Activated T-helper 2 cell treated with anti-CD3 and anti-CD28 coated beads, Interferon-gamma antibody, Interleukin-2, Interleukin-4, amounts not matched to agents 10 μg/mL and 5 μg/mL and 100 μg/mL, durations not matched to agents 14 hours and 24 hours and 36 hours (primary cell): ENCODE measurements around the gene DENND5B. TPM values are rescaled to one million over a fixed set of nuclear protein-coding genes. Genes with fewer than 3 reads are reported as not detected.

Experiments used
- DNase-seq: peaks from one replicate; pipeline ENCODE4 v3.0.0; 2021; ENCODE audit warnings: low spot score
- H3K27ac Mint-ChIP-seq: one replicate; pipeline ENCODE4 v1.8.0; 2021; ENCODE audit warnings: mixed read lengths
- H3K27me3 Mint-ChIP-seq: one replicate; pipeline ENCODE4 v1.8.0; 2021; ENCODE audit warnings: low read depth, mixed read lengths
- H3K36me3 Mint-ChIP-seq: one replicate; pipeline ENCODE4 v1.8.0; 2021; ENCODE audit warnings: low read depth, mixed read lengths
- H3K4me1 Mint-ChIP-seq: one replicate; pipeline ENCODE4 v1.8.0; 2021; ENCODE audit warnings: low read depth, mixed read lengths
- H3K4me3 Mint-ChIP-seq: one replicate; pipeline ENCODE4 v1.8.0; 2021; ENCODE audit warnings: low read depth, mild to moderate bottlenecking, moderate library complexity, mixed read lengths
- H3K9me3 Mint-ChIP-seq: one replicate; pipeline ENCODE4 v1.8.0; 2021; ENCODE audit warnings: mixed read lengths
- intact Hi-C: fragments of 100-400 bp; cut with micrococcal nuclease; formaldehyde crosslinking; loops from one replicate; pipeline ENCODE4 v1.15.1; 2023
- total RNA-seq: library from RNA; stranded (reverse); gene quantifications from 2 replicates; pipeline ENCODE4 v1.2.3, GENCODE V29; 2022

Gene DENND5B
- total RNA-seq, 1 donor from 2014 or later: 1.2 TPM

DNA sequence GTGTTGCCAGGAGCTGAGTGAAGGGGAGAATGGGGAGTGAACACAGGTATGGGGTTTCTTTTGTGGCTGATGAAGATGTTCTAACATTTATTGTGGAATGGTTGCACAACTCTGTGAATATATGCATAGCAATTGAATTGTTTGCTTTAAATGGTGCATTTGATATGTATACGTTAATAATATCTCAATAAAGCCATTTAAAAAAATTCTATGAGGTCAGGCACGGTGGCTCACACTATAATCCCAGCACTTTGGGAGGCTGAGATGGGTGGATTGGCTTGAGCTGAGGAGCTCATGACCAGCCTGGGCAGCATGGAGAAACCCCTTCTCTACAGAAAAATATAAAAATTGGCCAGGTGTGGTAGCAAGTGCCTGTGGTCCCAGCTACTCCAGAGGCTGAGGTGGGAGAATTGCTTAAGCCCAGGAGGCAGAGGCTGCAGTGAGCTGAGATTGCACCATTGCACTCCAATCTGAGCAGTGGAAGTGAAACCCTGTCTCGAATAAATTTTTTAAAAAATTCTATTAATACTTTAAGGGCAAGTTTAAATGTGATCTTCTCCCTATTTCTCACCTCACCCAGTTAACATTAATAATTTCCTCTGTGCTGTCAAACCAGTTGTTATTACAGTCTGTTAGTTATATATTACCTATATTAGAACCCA, 65.3 kb downstream of the DENND5B start:
- Mint-ChIP-seq H3K4me1 (no peaks in the 10 kb centered on the region), H3K9me3 (no peaks in the 10 kb centered on the region), H3K27ac (no peak overlapping the region), H3K36me3 (no peaks in the 10 kb centered on the region), H3K27me3 (peaks cover 3% of the 10 kb centered on the region), H3K4me3 (no peak overlapping the region)
- intact Hi-C loops: no loop called here
- DNase-seq: no peak

- intact Hi-C loops: no loop called here
- H3K4me3 Mint-ChIP-seq: no peak overlapping the region
- no peaks in the 10 kb centered on the region for H3K9me3 Mint-ChIP-seq
- peaks cover 3% of the 10 kb centered on the region for H3K27me3 Mint-ChIP-seq
- H3K27ac Mint-ChIP-seq: no peak overlapping the region
- DNase-seq: no peak
- no peaks in the 10 kb centered on the region for H3K36me3 Mint-ChIP-seq
- H3K4me1 Mint-ChIP-seq: no peaks in the 10 kb centered on the region
Observed at GRCh38 chr12:31524791-31525495, 66.0 kb downstream of the DENND5B start.

GRCh38 chr12:31523306-31523705, 67.6 kb downstream of the DENND5B start:
- no peaks in the 10 kb centered on the region for H3K36me3 Mint-ChIP-seq
- H3K4me1 Mint-ChIP-seq: no peaks in the 10 kb centered on the region
- no peak overlapping the region for H3K27ac Mint-ChIP-seq
- no peaks in the 10 kb centered on the region for H3K9me3 Mint-ChIP-seq
- intact Hi-C loops: no loop called here
- no peak for DNase-seq
- H3K27me3 Mint-ChIP-seq: peaks cover 3% of the 10 kb centered on the region
- no peak overlapping the region for H3K4me3 Mint-ChIP-seq

- H3K9me3 Mint-ChIP-seq: no peaks in the 10 kb centered on the region
- no peak overlapping the region for H3K27ac Mint-ChIP-seq
- intact Hi-C loops: no loop called here
- H3K4me3 Mint-ChIP-seq: no peak overlapping the region
- no peaks in the 10 kb centered on the region for H3K36me3 Mint-ChIP-seq
- peaks cover 6% of the 10 kb centered on the region for H3K27me3 Mint-ChIP-seq
- no peak for DNase-seq
- H3K4me1 Mint-ChIP-seq: no peaks in the 10 kb centered on the region
Observed at GRCh38 chr12:31522607-31523006, 68.3 kb downstream of the DENND5B start.

DNA sequence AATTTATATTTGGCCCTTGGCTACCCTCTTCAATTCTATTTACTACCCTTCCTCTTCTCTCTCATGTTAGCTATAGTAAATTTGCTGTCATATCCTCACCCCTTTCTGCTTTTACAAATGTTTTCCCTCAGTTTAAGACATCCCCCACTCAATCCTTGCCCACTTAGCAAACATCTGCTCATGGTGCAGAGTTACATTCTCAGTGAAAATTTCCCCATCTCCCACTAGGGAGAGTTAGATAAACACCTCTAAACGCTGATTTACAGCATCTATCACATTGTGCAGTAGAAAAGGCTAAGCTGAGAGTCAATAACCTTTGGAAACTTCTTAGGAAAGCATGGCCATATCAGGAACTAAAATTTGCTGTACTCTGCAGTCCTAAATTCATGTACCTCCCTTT, 69.0 kb downstream of the DENND5B start:
- no peak overlapping the region for H3K27ac Mint-ChIP-seq

DNA sequence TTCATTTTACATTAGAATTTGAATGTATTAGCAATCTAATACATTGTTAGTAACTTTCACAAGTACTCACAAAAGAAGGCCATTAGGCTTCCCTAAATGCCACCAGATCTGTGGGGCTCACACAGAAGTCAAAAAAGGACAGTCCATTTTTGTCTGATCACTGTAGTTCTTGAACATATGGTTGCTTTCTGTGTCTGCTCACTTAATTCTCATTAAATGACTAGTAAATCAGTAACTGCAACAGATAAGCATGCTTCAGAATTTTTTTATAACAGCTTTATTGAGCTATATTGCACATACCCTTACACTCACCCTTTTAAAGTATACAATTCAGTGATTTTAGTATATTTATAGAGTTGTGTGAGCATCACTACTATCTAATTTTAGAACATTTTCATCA, 71.4 kb downstream of the DENND5B start:
- Mint-ChIP-seq H3K4me1 (no peaks in the 10 kb centered on the region), H3K9me3 (no peaks in the 10 kb centered on the region), H3K36me3 (no peaks in the 10 kb centered on the region), H3K27me3 (peaks cover 3% of the 10 kb centered on the region), H3K4me3 (no peak overlapping the region), H3K27ac (no peak overlapping the region)
- no peak for DNase-seq
- intact Hi-C loops: no loop called here

More for the DNA sequence above, 69.0 kb downstream of the DENND5B start:
- no peaks in the 10 kb centered on the region for H3K9me3 Mint-ChIP-seq
- H3K36me3 Mint-ChIP-seq: no peaks in the 10 kb centered on the region
- H3K27me3 Mint-ChIP-seq: peaks cover 6% of the 10 kb centered on the region
- no peak for DNase-seq
- H3K4me3 Mint-ChIP-seq: no peak overlapping the region
- H3K4me1 Mint-ChIP-seq: no peaks in the 10 kb centered on the region
- intact Hi-C loops: no loop called here

- no peak for DNase-seq
- peaks cover 3% of the 10 kb centered on the region for H3K27me3 Mint-ChIP-seq
- intact Hi-C loops: no loop called here
- H3K9me3 Mint-ChIP-seq: no peaks in the 10 kb centered on the region
- H3K4me1 Mint-ChIP-seq: no peaks in the 10 kb centered on the region
- no peak overlapping the region for H3K27ac Mint-ChIP-seq
- H3K4me3 Mint-ChIP-seq: no peak overlapping the region
- no peaks in the 10 kb centered on the region for H3K36me3 Mint-ChIP-seq
Observed at GRCh38 chr12:31518680-31519227, 72.2 kb downstream of the DENND5B start.

- peaks cover 3% of the 10 kb centered on the region for H3K27me3 Mint-ChIP-seq
- no peak for DNase-seq
- no peaks in the 10 kb centered on the region for H3K36me3 Mint-ChIP-seq
- H3K9me3 Mint-ChIP-seq: no peaks in the 10 kb centered on the region
- intact Hi-C loops: no loop called here
- no peak overlapping the region for H3K27ac Mint-ChIP-seq
- no peak overlapping the region for H3K4me3 Mint-ChIP-seq
- H3K4me1 Mint-ChIP-seq: no peaks in the 10 kb centered on the region
Observed at GRCh38 chr12:31517994-31518393, 72.9 kb downstream of the DENND5B start.

DNA sequence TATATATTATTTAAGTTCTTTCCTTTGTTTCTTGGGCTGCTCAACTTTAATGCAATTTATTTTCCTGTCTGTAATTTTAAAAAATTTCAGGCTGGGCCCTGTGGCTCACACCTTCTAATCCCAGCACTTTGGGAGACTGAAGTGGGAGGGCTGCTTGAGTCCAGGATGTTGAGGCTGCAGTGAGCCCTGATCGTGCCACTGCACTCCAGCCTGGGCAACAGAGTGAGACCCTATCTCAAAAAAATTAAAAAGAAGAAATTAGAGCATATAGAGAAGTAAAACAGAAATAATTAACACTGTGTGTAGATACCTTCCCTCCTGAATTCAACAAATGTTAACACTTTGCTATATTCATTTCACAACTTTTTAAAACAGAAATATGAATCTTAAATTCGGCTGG, 74.2 kb downstream of the DENND5B start:
- Mint-ChIP-seq H3K4me1 (no peaks in the 10 kb centered on the region), H3K27ac (no peak overlapping the region), H3K27me3 (peaks cover 3% of the 10 kb centered on the region), H3K36me3 (no peaks in the 10 kb centered on the region), H3K9me3 (no peaks in the 10 kb centered on the region), H3K4me3 (no peak overlapping the region)
- DNase-seq: no peak
- intact Hi-C loops: no loop called here

- H3K4me1 Mint-ChIP-seq: no peaks in the 10 kb centered on the region
- H3K36me3 Mint-ChIP-seq: no peaks in the 10 kb centered on the region
- H3K27ac Mint-ChIP-seq: no peak overlapping the region
- no peaks in the 10 kb centered on the region for H3K9me3 Mint-ChIP-seq
- H3K27me3 Mint-ChIP-seq: peaks cover 3% of the 10 kb centered on the region
- no peak overlapping the region for H3K4me3 Mint-ChIP-seq
- intact Hi-C loops: no loop called here
- DNase-seq: no peak
Observed at GRCh38 chr12:31514912-31515311, 76.0 kb downstream of the DENND5B start.

GRCh38 chr12:31510034-31510433, 80.9 kb downstream of the DENND5B start:
- no peaks in the 10 kb centered on the region for H3K36me3 Mint-ChIP-seq
- H3K4me1 Mint-ChIP-seq: no peaks in the 10 kb centered on the region
- no peak for DNase-seq
- H3K4me3 Mint-ChIP-seq: no peak overlapping the region
- intact Hi-C loops: no loop called here
- H3K27me3 Mint-ChIP-seq: no peaks in the 10 kb centered on the region
- H3K27ac Mint-ChIP-seq: no peak overlapping the region
- H3K9me3 Mint-ChIP-seq: no peaks in the 10 kb centered on the region

DNA sequence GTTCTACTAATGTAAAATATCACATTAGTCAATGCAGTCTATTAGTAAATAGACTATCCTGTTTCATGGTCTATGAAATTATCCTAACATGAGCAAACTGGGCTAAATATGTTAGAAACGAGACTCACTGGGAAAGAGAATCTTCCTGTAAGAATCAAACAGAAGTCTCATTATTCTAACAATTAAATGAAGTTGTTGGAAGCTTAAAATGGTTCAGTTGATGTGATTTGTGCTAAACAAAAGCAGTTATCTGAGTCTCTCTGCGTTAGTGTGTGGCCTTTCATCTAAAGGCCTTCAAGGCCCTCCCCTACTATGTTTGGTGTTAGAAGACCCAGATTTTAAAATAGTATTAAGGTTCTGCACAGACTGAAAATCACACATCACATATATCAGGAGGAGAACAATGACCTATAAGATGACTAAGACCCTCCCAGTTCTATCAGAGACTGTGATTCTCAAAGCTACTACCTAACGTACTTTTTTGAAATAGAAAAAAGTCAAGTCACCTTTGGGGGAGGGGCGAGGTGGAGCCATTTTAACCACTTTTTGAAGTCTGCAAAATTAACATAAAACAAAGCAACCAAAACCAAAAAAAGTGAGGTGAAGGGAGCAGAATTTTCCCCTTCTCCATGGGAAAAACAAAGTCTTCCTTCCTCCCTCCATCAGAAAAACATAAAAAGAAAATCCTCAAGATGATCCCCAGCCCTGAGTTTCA, 82.3 kb downstream of the DENND5B start:
- H3K27ac Mint-ChIP-seq: no peak overlapping the region
- H3K27me3 Mint-ChIP-seq: no peaks in the 10 kb centered on the region
- DNase-seq: no peak
- intact Hi-C loops: no loop called here
- H3K9me3 Mint-ChIP-seq: no peaks in the 10 kb centered on the region
- H3K4me3 Mint-ChIP-seq: no peak overlapping the region
- H3K4me1 Mint-ChIP-seq: no peaks in the 10 kb centered on the region
- no peaks in the 10 kb centered on the region for H3K36me3 Mint-ChIP-seq

DNA sequence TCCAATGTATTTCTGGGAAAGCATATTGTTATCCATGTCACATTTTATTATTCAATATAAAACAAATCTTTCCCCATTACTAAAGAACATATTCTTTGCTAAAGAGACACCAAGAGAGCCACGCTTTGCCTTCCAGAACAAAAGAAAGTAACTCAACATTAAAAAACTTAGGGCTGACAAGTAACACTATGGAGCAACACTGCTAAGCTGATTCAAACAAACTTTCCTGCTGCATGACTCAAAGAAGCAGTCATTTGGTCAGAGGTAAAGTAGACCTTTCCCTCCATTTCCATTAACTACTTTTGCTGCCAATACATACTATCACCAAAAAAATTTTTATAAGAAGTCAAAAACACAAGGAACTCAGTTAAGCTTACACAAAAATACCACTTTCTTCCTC, 83.0 kb downstream of the DENND5B start:
- DNase-seq: no peak
- Mint-ChIP-seq H3K9me3 (no peaks in the 10 kb centered on the region), H3K27me3 (no peaks in the 10 kb centered on the region), H3K4me3 (no peak overlapping the region), H3K27ac (no peak overlapping the region), H3K4me1 (no peaks in the 10 kb centered on the region), H3K36me3 (no peaks in the 10 kb centered on the region)
- intact Hi-C loops: no loop called here
